ENCODE data around the gene SERINC2. TPM values are rescaled to one million over a fixed set of nuclear protein-coding genes. Genes with fewer than 3 reads are reported as not detected.

SERINC2 gene
- total and polyA plus RNA-seq, 9 of the 15 experiments (the other 6 are each of a cell fraction or from before 2014, with no cell fraction given) = 0.07 to 1.2 (median 0.70) TPM; not detected in 2

GRCh38 chr1:31476891-31477846, 64.2 kb downstream of the SERINC2 start:
- no peak for FAIRE-seq
- TF ChIP-seq NCOA6 (IDR thresholded peaks at IDR 0.05) (no peak), DMBX1 (CRISPR knock-in tag; IDR thresholded peaks at IDR 0.05; ENCODE audit: borderline replicate concordance) (peak; percentile 41; the same call in 1 of the 2 replicates), HDAC8 (tag; IDR thresholded peaks at IDR 0.05) (0 out of 2 replicates have a peak, but pooled peaks have one; percentile 26), BACH1 (tag; IDR thresholded peaks at IDR 0.05) (peak; percentile 74; the same call in 1 of the 2 replicates), ZBTB9 (CRISPR knock-in tag; IDR thresholded peaks at IDR 0.05) (no peak), CBFA2T3 (IDR thresholded peaks at IDR 0.05) (0 out of 2 replicates have a peak, but pooled peaks have one; percentile 7), RREB1 (CRISPR knock-in tag; IDR thresholded peaks at IDR 0.05) (0 out of 2 replicates have a peak, but pooled peaks have one; percentile 50), VEZF1 (CRISPR knock-in tag; IDR thresholded peaks at IDR 0.05) (peak; percentile 64; the same call in 1 of the 2 replicates)

More at GRCh38 chr1:31476891-31477846, 64.2 kb downstream of the SERINC2 start:
- Histone ChIP-seq H3K4me1 (replicated peaks in 1 of 2; ENCODE audit: control insufficient read depth in 2 of 2, insufficient read depth in 2 of 2, low read length in 2 of 2) (no peaks in the 10 kb centered on the region; a peak in 1 of 5 replicates), H3K36me3 (ENCODE audit: control insufficient read depth, insufficient read depth, low read length) (no peaks in the 10 kb centered on the region), H3K79me2 (ENCODE audit: control insufficient read depth, insufficient read depth, low read length) (no peaks in the 10 kb centered on the region), H3K27me3 (ENCODE audit: control insufficient read depth in 2 of 2, insufficient read depth in 2 of 2, low read length in 2 of 2) (no peaks in the 10 kb centered on the region), H4K20me1 (replicated peaks; ENCODE audit: control insufficient read depth, insufficient read depth, low read length) (no peaks in the 10 kb centered on the region), H3K9me3 (replicated peaks; ENCODE audit: control insufficient read depth, insufficient read depth, low read depth, low read length) (no peaks in the 10 kb centered on the region), H3K9ac (ENCODE audit: insufficient read depth in 1 of 2, low read depth in 2 of 2, low read length in 2 of 2) (no peak overlapping the region), H3K4me2 (ENCODE audit: insufficient read depth, low read length) (no peak overlapping the region), H2AFZ (ENCODE audit: low read depth, low read length) (peak overlapping the region; percentile 16; the same call in 1 of the 2 replicates), H3K27ac (ENCODE audit: extremely low read depth, low read depth, low read length) (no peak overlapping the region), H3K4me3 (no peak overlapping the region), H3K9me1 (ENCODE audit: control insufficient read depth, insufficient read depth, low read length) (no peaks in the 10 kb centered on the region)
- ChIA-PET POLR2A (interaction anchor here (0.6 to 1.3 kb wide), 3 partner anchors 9 to 300 kb away, joined by 3 to 4 read pairs (median 3); no protein-coding TSS in a partner anchor), CTCF (ENCODE audit: low intra/inter-chr PET ratio) (no interaction called here)
- in situ Hi-C loops (cut with MboI) = no loop called here
- ATAC-seq (no peak), DNase-seq (ENCODE audit: extremely low read depth in 1 of 4, low spot score in 3 of 4) (no peak)
- 15% methylated on average over 10 of the region's 10 CpGs for WGBS (ENCODE audit: insufficient coverage, low coverage, missing lambda C conversion rate)
- no TSS peak for BruUV-seq (replicated peaks)
- intact Hi-C loops (cut with micrococcal nuclease) = no loop called here

Data from K562 (cell line).